RWPE2 (cell line): ENCODE data around the gene PRSS2.
"Not testable (repeated sequence)": the region's sequence is repeated elsewhere in the genome, so short reads cannot be mapped to it uniquely, and the experiment has no call there.

Source experiments
- ATAC-seq: fragments of 200-7000 bp; cut with Tn5 transposase; 3 replicates; pipeline ENCODE4 v1.9.1; 2021; ENCODE audit warnings: low read depth
- DNase-seq: peaks from one replicate; pipeline ENCODE4 v3.0.0-alpha.2; 2020; ENCODE audit warnings: low spot score
- H3K27ac ChIP-seq: fragments of 450-650 bp; 2 replicates; pipeline ENCODE4 v1.5.1; 2017; ENCODE audit warnings: mild to moderate bottlenecking; ENCODE audit not compliant: poor library complexity, severe bottlenecking
- H3K27me3 ChIP-seq: fragments of 250-450 bp; sonication (Bioruptor Pico); 2 replicates; pipeline ENCODE4 v1.5.1; 2021; ENCODE audit warnings: mild to moderate bottlenecking, moderate library complexity; ENCODE audit not compliant: insufficient read depth, poor library complexity, severe bottlenecking
- H3K36me3 ChIP-seq: fragments of 250-450 bp; sonication (Bioruptor Pico); 2 replicates; pipeline ENCODE4 v1.5.1; 2020; ENCODE audit warnings: low read depth, mild to moderate bottlenecking, moderate library complexity
- H3K4me1 ChIP-seq: fragments of 250-450 bp; sonication (Bioruptor Pico); 2 replicates; pipeline ENCODE4 v1.5.1; 2021; ENCODE audit warnings: mild to moderate bottlenecking, moderate library complexity; ENCODE audit not compliant: insufficient read depth, poor library complexity, severe bottlenecking
- H3K4me3 ChIP-seq: fragments of 250-450 bp; sonication (Bioruptor Pico); 2 replicates; pipeline ENCODE4 v1.5.1; 2021; ENCODE audit warnings: mild to moderate bottlenecking, moderate library complexity; ENCODE audit not compliant: severe bottlenecking
- H3K9me3 ChIP-seq: fragments of 250-450 bp; sonication (Bioruptor Pico); 2 replicates; pipeline ENCODE4 v1.5.1; 2021; ENCODE audit warnings: mild to moderate bottlenecking, moderate library complexity; ENCODE audit not compliant: severe bottlenecking
- TF ChIP-seq, protein P1 (sequence below): fragments of 450-650 bp; IDR thresholded peaks from one replicate; pipeline ENCODE4 v1.5.1; 2017; ENCODE audit warnings: mild to moderate bottlenecking, moderate library complexity; ENCODE audit not compliant: poor library complexity, severe bottlenecking

The PRSS2 gene

GRCh38 chr7:142767861-142768260 lies 2.9 kb upstream of the PRSS2 start:
- Histone ChIP-seq H3K27ac (no peak overlapping the region), H3K27me3 (no peaks in the 10 kb centered on the region), H3K4me1 (no peaks in the 10 kb centered on the region), H3K4me3 (no peak overlapping the region), H3K9me3 (no peaks in the 10 kb centered on the region), H3K36me3 (no peaks in the 10 kb centered on the region)
- TF ChIP-seq, protein P1, sequence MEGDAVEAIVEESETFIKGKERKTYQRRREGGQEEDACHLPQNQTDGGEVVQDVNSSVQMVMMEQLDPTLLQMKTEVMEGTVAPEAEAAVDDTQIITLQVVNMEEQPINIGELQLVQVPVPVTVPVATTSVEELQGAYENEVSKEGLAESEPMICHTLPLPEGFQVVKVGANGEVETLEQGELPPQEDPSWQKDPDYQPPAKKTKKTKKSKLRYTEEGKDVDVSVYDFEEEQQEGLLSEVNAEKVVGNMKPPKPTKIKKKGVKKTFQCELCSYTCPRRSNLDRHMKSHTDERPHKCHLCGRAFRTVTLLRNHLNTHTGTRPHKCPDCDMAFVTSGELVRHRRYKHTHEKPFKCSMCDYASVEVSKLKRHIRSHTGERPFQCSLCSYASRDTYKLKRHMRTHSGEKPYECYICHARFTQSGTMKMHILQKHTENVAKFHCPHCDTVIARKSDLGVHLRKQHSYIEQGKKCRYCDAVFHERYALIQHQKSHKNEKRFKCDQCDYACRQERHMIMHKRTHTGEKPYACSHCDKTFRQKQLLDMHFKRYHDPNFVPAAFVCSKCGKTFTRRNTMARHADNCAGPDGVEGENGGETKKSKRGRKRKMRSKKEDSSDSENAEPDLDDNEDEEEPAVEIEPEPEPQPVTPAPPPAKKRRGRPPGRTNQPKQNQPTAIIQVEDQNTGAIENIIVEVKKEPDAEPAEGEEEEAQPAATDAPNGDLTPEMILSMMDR, result no peak
- ATAC-seq, result no peak
- DNase-seq, result no peak

- H3K36me3 ChIP-seq, ATAC-seq, H3K27me3 ChIP-seq, H3K27ac ChIP-seq, H3K4me1 ChIP-seq, H3K9me3 ChIP-seq, H3K4me3 ChIP-seq, DNase-seq: not testable (repeated sequence)
Observed at GRCh38 chr7:142768885-142769284, 1.9 kb upstream of the PRSS2 start.

GRCh38 chr7:142771353-142771723 lies 568 bp downstream of the PRSS2 start:
- ATAC-seq, result no peak; the same call in 2 of the 3 replicates
- no peaks in the 10 kb centered on the region for H3K9me3 ChIP-seq
- no peaks in the 10 kb centered on the region for H3K36me3 ChIP-seq
- no peak for DNase-seq
- H3K27ac ChIP-seq, result no peak overlapping the region
- H3K27me3 ChIP-seq, result no peaks in the 10 kb centered on the region
- TF ChIP-seq, protein P1, result no peak
- H3K4me3 ChIP-seq, result no peak overlapping the region
- H3K4me1 ChIP-seq, result no peaks in the 10 kb centered on the region

GRCh38 chr7:142772051-142772450 lies 1.3 kb downstream of the PRSS2 start:
- Histone ChIP-seq H3K4me3 (no peak overlapping the region), H3K4me1 (no peaks in the 10 kb centered on the region), H3K27ac (no peak overlapping the region), H3K9me3 (no peaks in the 10 kb centered on the region), H3K36me3 (no peaks in the 10 kb centered on the region), H3K27me3 (no peaks in the 10 kb centered on the region)
- TF ChIP-seq, protein P1, result no peak
- ATAC-seq, result no peak
- DNase-seq, result no peak

DNA sequence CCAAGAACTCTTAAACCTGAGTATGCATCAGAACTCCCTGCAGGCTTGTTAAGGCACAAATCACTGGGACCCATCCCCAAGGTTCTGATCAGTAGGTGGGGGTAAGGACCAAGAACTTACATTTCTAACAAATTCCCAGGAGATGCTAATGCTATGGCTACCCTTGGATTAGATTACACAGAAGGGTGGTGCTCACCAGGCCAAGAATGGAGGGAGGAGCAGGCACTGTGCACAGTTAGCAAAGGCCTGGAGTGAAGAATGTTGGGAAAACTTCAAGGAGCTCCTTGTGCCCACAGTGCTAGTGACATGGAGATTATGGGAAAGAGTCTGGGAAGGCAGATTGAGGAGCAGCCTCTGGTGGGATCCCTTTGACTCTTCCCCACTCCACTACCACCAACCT lies 1.9 kb downstream of the PRSS2 start:
- Histone ChIP-seq H3K4me3 (no peak overlapping the region), H3K27me3 (no peaks in the 10 kb centered on the region), H3K36me3 (no peaks in the 10 kb centered on the region), H3K27ac (no peak overlapping the region), H3K9me3 (no peaks in the 10 kb centered on the region), H3K4me1 (no peaks in the 10 kb centered on the region)
- TF ChIP-seq, protein P1, result no peak
- no peak for ATAC-seq
- no peak for DNase-seq
